Natural killer cell (primary cell): Measurements from ENCODE around the gene PRMT7. TPM values are rescaled to one million over a fixed set of nuclear protein-coding genes. Genes with fewer than 3 reads are reported as not detected.

ENCODE experiments used
- ATAC-seq, 3 donors: fragments of 150-1000 bp in 2 of 3; fragments of 200-7000 bp in 1 of 3; cut with Tn5 transposase; 1 replicate in 1 of 3; 2 replicates in 2 of 3; pipeline ENCODE4 v1.10.0; 2021; ENCODE audit warnings: mild to moderate bottlenecking in 2 of 3, moderate library complexity in 2 of 3
- DNase-seq, 2 donors: peaks; one replicate each; pipeline versions ENCODE4 v3.0.0 to v3.0.0-alpha.2; 2013 to 2021; ENCODE audit warnings: mixed read lengths in 1 of 2
- H3K27ac ChIP-seq: one replicate; pipeline ENCODE4 v1.5.1; 2013; ENCODE audit warnings: mild to moderate bottlenecking, low read length
- H3K27me3 ChIP-seq: one replicate; pipeline ENCODE4 v1.6.1; 2013; ENCODE audit warnings: low read length; ENCODE audit not compliant: control insufficient read depth, insufficient read depth
- H3K36me3 ChIP-seq: one replicate; pipeline ENCODE4 v1.6.1; 2013; ENCODE audit warnings: low read length; ENCODE audit not compliant: control insufficient read depth, insufficient read depth
- H3K4me1 ChIP-seq: one replicate; pipeline ENCODE4 v1.6.1; 2013; ENCODE audit warnings: low read length; ENCODE audit not compliant: control insufficient read depth, insufficient read depth
- H3K4me3 ChIP-seq: one replicate; pipeline ENCODE4 v1.5.1; 2013; ENCODE audit warnings: low read length
- H3K9me3 ChIP-seq: one replicate; pipeline ENCODE4 v1.6.1; 2013; ENCODE audit warnings: low read length; ENCODE audit not compliant: control insufficient read depth, insufficient read depth
- H3K27ac Mint-ChIP-seq, 2 donors: one replicate each; pipeline ENCODE4 v1.8.0; 2022; ENCODE audit warnings: mild to moderate bottlenecking in 2 of 2, mixed read lengths in 2 of 2, moderate library complexity in 1 of 2
- H3K27me3 Mint-ChIP-seq, 2 donors: one replicate each; pipeline ENCODE4 v1.8.0; 2022; ENCODE audit warnings: low read depth in 2 of 2, mixed read lengths in 2 of 2
- H3K36me3 Mint-ChIP-seq: one replicate; pipeline ENCODE4 v1.8.0; 2022; ENCODE audit warnings: mixed read lengths
- H3K4me1 Mint-ChIP-seq, 2 donors: one replicate each; pipeline ENCODE4 v1.8.0; 2022; ENCODE audit warnings: mixed read lengths in 2 of 2
- H3K4me3 Mint-ChIP-seq: one replicate; pipeline ENCODE4 v1.8.0; 2022; ENCODE audit warnings: mild to moderate bottlenecking, moderate library complexity, mixed read lengths
- H3K9me3 Mint-ChIP-seq, 2 donors: one replicate each; pipeline ENCODE4 v1.8.0; 2022; ENCODE audit warnings: mixed read lengths in 2 of 2
- CTCF ChIP-seq: fragments of 200-600 bp; IDR thresholded peaks from one replicate; pipeline ENCODE4 v1.8.0; 2022; ENCODE audit warnings: antibody characterized with exemption
- WGBS: methylation state at CpG from one replicate; pipeline ENCODE4 v1.1.7; 2013; ENCODE audit warnings: missing lambda C conversion rate; ENCODE audit not compliant: insufficient coverage; 5-methylcytosine and 5-hydroxymethylcytosine counted together
- intact Hi-C: fragments of 100-400 bp; cut with micrococcal nuclease; formaldehyde crosslinking; loops from one replicate; pipeline ENCODE4 v1.14.2; 2022
- total RNA-seq, 4 donors: library from RNA; stranded (reverse); fragments of 120-200 nt in 1 of 4; gene quantifications; one replicate each; pipeline versions ENCODE4 v1.2.3 to v1.2.4, GENCODE V29; 2013 to 2022

The PRMT7 gene
- total RNA-seq, 3 donors from 2014 or later (not counting 1 experiment from before 2014, with no cell fraction given): 60.7 to 84.7 (median 68.2) TPM

- intact Hi-C loops: loop anchor here (2.0 kb wide), 1 partner anchor 16 kb away; no protein-coding TSS in a partner anchor
- WGBS: 87% methylated on average over 3 of the region's 3 CpGs
- H3K9me3 ChIP-seq: no peaks in the 10 kb centered on the region
These were observed 91.9 kb downstream of the PRMT7 start for GRCh38 chr16:68402748-68403040.

GRCh38 chr16:68403177-68403576 lies 92.4 kb downstream of the PRMT7 start:
- no peak for DNase-seq
- H3K4me1 ChIP-seq: no peaks in the 10 kb centered on the region
- H3K36me3 ChIP-seq: no peaks in the 10 kb centered on the region
- no peak for ATAC-seq
- H3K9me3 ChIP-seq: no peaks in the 10 kb centered on the region
- Mint-ChIP-seq H3K9me3 (no peaks in the 10 kb centered on the region), H3K4me3 (no peak overlapping the region), H3K27ac (no peak overlapping the region), H3K4me1 (no peaks in the 10 kb centered on the region), H3K36me3 (no peaks in the 10 kb centered on the region), H3K27me3 (peaks cover 5 to 7% of the 10 kb centered on the region in 2 donors)
- TF ChIP-seq CTCF: no peak
- H3K27ac ChIP-seq: no peak overlapping the region
- no peaks in the 10 kb centered on the region for H3K27me3 ChIP-seq
- intact Hi-C loops: loop anchor here (2.0 kb wide), 1 partner anchor 16 kb away; no protein-coding TSS in a partner anchor
- H3K4me3 ChIP-seq: no peak overlapping the region
- WGBS: 68% methylated on average over 1 of the region's 1 CpG

More at GRCh38 chr16:68402748-68403040, 91.9 kb downstream of the PRMT7 start:
- no peak for TF ChIP-seq CTCF
- Histone ChIP-seq H3K27ac (no peak overlapping the region), H3K36me3 (no peaks in the 10 kb centered on the region), H3K27me3 (no peaks in the 10 kb centered on the region), H3K4me1 (no peaks in the 10 kb centered on the region), H3K4me3 (no peak overlapping the region)
- Mint-ChIP-seq H3K27me3 (peaks cover 5 to 7% of the 10 kb centered on the region in 2 donors), H3K9me3 (no peaks in the 10 kb centered on the region), H3K36me3 (no peaks in the 10 kb centered on the region), H3K4me1 (no peaks in the 10 kb centered on the region), H3K4me3 (no peak overlapping the region), H3K27ac (no peak overlapping the region)
- ATAC-seq (no peak), DNase-seq (no peak)

- Mint-ChIP-seq H3K4me1 (no peaks in the 10 kb centered on the region), H3K27ac (no peak overlapping the region), H3K4me3 (no peak overlapping the region), H3K36me3 (no peaks in the 10 kb centered on the region), H3K9me3 (no peaks in the 10 kb centered on the region), H3K27me3 (peaks cover 5 to 7% of the 10 kb centered on the region in 2 donors)
- 83% methylated on average over 3 of the region's 3 CpGs for WGBS
- no peak overlapping the region for H3K4me3 ChIP-seq
- no peaks in the 10 kb centered on the region for H3K9me3 ChIP-seq
- intact Hi-C loops: loop anchor here (2.0 kb wide), 1 partner anchor 17 kb away; no protein-coding TSS in a partner anchor
- no peaks in the 10 kb centered on the region for H3K27me3 ChIP-seq
- no peak for ATAC-seq
- no peak for TF ChIP-seq CTCF
- no peaks in the 10 kb centered on the region for H3K36me3 ChIP-seq
- DNase-seq: no peak
- no peaks in the 10 kb centered on the region for H3K4me1 ChIP-seq
- no peak overlapping the region for H3K27ac ChIP-seq
These were observed 92.9 kb downstream of the PRMT7 start for GRCh38 chr16:68403704-68404103.

- Mint-ChIP-seq H3K27me3 (peaks cover 5 to 7% of the 10 kb centered on the region in 2 donors), H3K4me1 (peaks cover 0 to 2% of the 10 kb centered on the region in 2 donors), H3K27ac (no peak overlapping the region), H3K9me3 (no peaks in the 10 kb centered on the region), H3K36me3 (no peaks in the 10 kb centered on the region), H3K4me3 (no peak overlapping the region)
- intact Hi-C loops: no loop called here
- no peak for TF ChIP-seq CTCF
- Histone ChIP-seq H3K4me3 (no peak overlapping the region), H3K27me3 (no peaks in the 10 kb centered on the region), H3K27ac (no peak overlapping the region), H3K4me1 (peaks cover 6% of the 10 kb centered on the region), H3K36me3 (no peaks in the 10 kb centered on the region), H3K9me3 (no peaks in the 10 kb centered on the region)
- DNase-seq (no peak), ATAC-seq (no peak)
- 79% methylated on average over 8 of the region's 8 CpGs for WGBS
These were observed 94.0 kb downstream of the PRMT7 start for GRCh38 chr16:68404736-68405345.
